Measurements from ENCODE around the gene FOXN1.

- no peak for TF ChIP-seq ZNF30 (CRISPR knock-in tag; IDR thresholded peaks at IDR 0.05)
- TF ChIP-seq MTA3 (CRISPR knock-in tag; IDR thresholded peaks at IDR 0.05): no peak
- TF ChIP-seq PBX3 (CRISPR knock-in tag; IDR thresholded peaks at IDR 0.05; ENCODE audit: borderline replicate concordance): no peak
- no peak for TF ChIP-seq YY1 (IDR thresholded peaks at IDR 0.05; ENCODE audit: insufficient read depth, insufficient replicate concordance, low read depth, low read length)
- TF ChIP-seq ZFP37 (CRISPR knock-in tag; IDR thresholded peaks at IDR 0.05; ENCODE audit: borderline replicate concordance): no peak
- TF ChIP-seq JDP2 (CRISPR knock-in tag; IDR thresholded peaks at IDR 0.05; ENCODE audit: borderline replicate concordance): no peak
- no peak for TF ChIP-seq KLF16 (CRISPR knock-in tag; IDR thresholded peaks at IDR 0.05)
- TF ChIP-seq POLR2A (IDR thresholded peaks at IDR 0.05; ENCODE audit: insufficient read depth in 1 of 2, low read depth in 2 of 2, low read length in 2 of 2): no peak
Observed at GRCh38 chr17:28475151-28475900, 30.8 kb upstream of the FOXN1 start.

Measured in HepG2 (cell line).